CD4-positive, alpha-beta T cell treated with Interleukin-6 for 4 hours (primary cell): Measurements from ENCODE around the gene ATP1A3.
A peak's percentile ranks its signal among the peaks of the same experiment; 100 is the strongest.

Experiments
- DNase-seq: peaks from one replicate; pipeline ENCODE4 v3.0.0-alpha.2; 2020; ENCODE audit warnings: mixed read lengths

Gene ATP1A3

DNA sequence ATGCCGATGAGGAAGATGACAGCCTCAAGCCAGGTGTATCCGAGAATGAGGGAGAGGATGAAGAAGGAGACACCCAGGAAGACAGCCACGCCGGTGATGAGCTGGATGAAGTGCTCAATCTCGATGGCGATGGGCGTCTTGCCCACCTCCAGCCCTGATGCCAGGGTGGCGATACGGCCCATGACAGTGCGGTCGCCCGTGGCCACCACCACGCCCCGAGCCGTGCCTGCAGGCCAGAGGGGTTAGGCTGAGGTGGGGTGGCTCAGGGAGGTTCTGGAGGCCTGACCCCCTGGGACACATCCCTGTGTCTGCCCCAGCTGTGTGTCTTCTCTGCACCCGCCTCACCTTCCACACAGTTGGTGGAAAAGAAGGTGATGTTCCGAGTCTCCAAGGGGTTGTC, 9.1 kb downstream of the ATP1A3 start:
- no peak for DNase-seq

DNA sequence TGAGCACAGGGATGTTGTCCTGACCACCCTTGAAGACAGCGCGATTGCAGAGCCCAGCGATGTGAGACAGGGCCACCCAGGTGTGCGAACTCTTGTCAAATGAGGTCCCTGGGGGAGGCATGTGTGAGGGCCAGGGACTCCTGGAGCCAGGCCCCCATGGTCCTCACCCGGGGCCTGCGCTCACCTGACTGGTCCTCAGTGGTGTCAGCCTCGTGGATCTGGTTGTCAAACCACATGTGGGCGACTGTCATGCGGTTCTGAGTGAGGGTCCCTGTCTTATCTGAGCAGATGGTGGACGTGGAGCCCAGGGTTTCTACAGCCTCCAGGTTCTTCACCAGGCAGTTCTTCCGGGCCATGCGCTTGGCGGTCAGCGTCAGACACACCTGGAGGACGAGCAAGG, 12.3 kb downstream of the ATP1A3 start:
- DNase-seq: no peak

DNA sequence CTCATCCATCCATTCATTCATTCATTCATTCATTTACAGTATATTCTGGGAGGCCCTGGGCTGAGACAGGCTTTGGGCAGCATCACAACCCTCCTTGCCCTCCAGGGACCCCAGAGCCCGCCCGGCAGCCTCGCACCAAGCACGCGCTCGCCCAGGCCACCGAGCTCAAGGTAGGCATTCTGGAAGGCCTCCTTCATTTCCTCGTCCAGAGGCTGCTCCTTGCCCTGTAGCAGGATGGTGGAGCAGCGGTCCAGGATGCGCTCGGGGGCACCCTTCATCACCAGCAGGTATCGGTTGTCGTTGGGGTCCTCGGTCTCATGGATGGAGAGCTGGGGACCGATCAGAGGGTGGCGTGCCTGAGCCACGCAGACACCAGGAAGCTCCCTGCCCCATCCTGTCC, 15.6 kb downstream of the ATP1A3 start:
- DNase-seq: no peak

DNA sequence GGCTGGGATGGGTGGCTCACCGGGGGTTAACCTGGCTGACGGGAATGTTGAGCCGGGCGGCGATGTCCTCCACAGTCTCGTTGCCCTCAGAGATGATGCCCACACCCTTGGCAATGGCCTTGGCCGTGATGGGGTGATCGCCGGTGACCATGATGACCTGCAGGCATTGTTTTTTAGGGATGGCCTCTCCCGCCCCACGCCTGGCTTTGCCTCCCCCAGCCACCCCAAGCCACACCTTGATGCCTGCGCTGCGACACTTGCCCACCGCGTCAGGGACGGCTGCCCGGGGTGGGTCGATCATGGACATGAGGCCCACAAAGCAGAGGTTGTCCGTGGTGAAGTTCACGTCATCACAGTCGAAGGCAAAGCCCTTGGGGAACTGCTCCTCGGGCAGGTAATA, 16.1 kb downstream of the ATP1A3 start:
- DNase-seq: no peak

DNA sequence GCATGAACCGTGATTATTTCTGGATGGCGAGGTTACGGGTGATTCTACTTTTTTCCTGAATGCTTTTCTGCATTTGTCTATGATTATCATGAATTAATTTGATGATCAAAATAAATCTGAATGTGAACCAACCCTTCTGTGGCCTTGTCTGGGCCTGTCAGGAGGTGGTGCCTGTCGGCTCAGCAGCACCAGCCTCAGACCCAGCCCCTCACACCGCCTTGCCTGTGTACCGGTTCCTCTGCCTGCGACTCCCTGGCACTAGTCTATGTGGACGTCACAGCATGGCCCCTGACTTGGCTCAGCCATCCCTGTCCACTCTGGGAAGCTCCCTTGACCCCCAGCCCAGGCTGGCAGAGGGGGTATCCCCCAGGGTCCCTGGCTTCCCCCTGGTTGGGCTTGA, 19.4 kb downstream of the ATP1A3 start:
- DNase-seq: no peak

DNA sequence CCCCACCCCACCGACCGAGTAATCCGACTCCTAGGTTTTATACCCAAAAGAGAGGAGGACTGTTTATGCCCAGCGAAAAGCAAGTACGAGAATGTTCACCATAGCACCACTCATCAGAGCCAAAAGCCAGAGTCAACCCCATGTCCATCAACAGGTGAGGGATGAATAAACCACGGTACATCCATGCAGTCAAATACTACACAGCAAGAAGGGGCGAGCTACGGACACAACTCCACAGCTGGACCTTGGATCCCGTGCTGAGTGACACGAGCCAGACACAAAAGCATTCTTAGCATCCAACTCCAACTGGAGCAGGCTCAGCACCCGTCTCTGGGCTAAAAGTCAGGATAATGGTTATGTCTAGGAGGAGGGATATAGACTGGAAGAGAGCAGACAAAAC, 22.7 kb downstream of the ATP1A3 start:
- DNase-seq: no peak

DNA sequence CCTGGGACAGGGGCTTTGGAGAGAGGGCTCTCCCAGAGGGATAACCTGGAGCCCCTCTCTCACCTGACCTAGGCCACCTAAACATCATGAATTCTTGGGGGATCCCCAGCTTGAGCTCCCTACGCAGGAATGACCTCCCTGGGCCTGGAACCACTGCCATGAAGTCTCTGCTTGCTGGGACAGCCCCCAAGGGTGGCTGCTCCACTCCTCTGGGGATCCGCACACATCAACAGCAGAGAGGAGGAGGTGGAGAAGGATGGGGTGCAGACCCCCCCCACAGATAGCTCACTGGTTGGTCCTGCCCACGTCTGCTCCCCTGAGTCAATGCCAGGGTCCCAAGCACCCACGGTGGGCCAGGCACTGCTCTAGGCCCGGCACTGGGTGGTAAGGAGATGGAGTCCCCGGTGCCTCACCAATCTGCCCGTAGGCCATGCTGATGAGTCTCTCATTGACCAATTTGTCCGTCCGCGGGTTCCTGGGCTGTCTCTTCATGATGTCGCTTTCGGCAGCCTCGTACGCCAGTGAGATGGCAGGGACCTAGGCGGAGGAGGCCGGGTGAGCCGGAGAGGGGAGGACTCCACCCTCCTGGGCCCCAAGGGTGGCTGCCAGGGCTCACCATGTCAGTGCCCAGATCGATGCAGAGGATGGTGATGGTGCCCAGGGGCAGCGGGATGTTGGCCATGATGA, 24.1 kb downstream of the ATP1A3 start:
- DNase-seq: no peak

DNA sequence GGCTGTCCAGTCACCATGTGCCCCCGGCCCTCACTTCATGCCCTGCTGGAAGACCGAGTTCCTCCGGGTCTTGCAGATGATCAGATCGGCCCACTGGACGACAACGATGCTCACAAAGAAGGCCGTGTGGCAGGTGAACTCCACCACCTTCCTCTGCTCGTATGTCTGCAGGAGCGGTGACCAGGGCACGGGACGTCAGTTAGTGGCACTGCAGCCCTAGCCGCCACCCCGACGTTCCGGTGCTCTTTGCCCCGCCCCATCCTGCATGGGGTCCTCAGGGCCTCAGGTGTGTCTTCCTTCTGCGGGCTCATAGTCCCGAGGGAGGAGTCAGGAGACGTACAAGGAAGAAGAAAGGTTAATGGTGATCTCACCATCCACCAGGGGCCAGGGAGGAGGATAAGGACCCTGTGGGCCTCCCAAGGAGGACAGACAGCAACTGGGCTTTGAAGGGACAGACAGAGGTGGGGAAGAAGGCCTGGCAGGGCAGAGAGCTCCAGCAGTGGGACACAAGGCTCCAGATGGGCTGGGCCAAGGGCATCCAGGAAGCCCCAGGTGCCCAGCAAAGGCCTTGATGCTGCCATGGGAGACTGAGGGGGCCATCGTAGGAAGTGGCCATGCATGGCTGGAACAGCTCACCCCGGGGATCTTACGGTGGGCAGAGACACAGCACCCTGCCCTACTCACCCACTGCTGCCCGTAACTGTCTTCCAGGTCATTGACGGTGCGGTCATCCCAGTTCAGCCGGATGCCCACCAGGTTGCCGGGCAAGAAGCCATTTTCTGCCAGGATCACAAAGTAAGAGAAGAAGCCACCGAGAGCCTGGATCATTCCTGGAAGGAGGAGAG, 25.1 kb downstream of the ATP1A3 start:
- no peak for DNase-seq

DNA sequence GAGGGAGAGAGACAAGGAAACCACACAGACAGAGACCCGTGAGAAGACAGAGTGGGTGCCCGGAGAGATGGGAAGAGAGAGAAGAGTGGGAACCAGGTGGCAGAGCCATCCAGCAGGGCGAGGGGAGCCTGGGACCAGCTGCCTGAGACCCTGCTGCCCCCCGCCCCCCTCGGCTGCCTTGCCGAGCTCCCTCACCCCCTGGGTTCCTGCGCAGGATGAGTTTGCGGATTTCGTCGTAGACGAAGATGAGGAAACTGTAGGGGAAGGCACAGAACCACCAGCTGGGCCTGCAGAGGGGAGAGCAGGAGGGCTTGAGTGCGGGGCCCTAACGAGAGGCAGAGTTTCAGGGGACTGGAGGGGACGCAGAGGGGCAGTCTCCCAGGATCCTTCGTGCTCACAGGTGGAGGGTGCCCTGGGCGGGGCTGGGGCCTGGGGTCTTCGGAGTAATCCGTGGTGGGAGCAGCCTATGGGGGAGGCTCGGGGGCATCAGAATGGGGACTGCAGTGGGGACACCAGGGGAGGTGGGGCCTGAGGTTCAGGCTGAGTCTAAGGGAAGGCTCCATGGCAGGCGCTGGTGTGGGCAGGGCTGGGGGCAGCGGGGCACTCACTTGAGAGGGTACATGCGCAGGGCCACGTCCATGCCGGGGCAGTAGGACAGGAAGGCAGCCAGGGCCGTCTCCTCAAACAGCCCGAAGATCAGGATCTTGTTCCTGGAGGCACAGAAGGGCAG, 26.8 kb downstream of the ATP1A3 start:
- DNase-seq: no peak

DNA sequence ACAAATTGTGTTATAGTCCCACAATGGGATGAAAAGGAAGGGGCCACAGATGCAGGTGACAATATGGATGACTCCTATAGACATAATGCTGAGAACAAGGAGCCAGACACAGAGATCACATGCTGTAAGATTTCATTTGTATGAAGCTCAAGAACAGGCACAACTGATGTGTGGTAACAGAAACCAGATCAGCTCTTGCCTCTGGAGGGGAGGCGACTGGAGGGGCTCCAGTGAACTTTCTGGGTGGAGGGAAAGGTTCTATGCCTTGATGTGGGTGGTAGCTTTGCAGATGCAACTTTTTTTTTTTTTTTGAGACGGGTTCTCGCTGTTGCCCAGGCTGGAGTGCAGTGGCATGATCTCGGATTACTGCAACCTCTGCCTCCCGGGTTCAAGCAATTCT, 28.9 kb downstream of the ATP1A3 start:
- no peak for DNase-seq

DNA sequence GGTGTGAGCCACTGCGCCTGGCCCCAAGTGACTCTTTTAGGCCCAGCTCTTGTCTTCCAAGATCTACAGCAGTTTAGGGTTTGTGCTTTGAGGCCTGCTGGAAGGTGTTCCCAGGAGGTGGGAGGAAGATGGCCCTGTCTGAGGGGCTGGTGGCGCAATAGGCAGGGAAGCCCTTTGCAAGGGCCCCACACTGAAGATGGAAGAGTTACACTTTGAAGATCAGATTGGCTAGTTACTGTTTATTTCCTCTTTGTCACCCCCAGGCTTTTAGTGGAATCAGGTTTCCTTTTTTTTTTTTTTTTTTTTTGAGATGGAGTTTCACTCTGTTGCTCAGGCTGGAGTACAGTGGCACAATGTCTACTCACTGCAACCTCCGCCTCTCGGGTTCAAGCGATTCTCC, 33.1 kb downstream of the ATP1A3 start:
- no peak for DNase-seq

DNA sequence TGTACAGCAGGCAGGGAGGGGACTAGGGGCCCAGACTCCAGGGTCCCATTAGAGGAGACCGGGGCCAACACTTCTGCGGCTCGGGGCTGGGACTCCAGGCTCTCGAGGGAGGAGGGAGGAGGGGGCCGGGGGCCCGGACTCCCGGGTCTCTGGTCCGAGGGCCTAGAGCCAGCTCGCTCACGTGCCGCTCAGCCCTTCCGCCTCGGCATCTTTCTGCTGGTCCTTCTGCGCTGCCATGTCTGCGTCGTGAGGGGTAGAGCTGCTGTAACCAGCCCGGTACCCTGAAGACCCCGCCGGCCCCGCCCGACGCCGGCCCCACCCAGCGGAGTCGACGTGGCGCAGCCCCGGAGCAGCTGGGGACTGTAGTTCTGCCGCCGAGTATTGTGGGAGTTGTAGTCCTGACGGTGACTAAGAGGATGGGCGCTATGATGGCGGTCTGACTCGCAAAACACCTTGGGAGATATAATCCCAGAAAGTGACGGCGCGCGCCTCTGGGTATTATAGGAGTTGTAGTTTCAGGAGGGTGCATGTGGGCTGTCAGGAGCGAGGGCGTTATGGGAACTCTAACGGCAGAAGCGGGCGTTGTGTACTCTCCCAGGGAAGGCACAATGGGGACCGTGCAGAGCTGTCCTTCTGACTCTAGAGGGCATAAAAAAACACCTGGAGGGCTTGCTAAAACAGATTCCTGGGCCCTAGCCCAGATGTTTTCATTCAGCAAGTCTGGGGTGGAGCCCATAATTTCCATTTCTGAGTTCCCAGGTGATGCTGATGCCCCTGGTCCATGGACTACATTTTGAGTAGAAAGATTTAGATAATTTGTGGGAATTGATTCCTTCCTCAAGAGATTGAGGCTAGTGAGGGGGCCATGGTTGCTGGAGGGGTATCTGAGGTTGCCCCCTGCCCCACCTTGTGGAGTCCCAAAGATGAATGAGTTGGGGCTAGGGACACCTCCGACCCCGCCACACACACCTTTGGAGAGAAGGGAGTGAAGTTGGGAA, 34.7 kb downstream of the ATP1A3 start, which contains the start of gene RABAC1:
Gene RABAC1 (minus strand): TSS at position 266 of the 998 bp plus-strand sequence. CDS start 29 bp downstream, at position 237.
- peak; percentile 92 for DNase-seq

DNA sequence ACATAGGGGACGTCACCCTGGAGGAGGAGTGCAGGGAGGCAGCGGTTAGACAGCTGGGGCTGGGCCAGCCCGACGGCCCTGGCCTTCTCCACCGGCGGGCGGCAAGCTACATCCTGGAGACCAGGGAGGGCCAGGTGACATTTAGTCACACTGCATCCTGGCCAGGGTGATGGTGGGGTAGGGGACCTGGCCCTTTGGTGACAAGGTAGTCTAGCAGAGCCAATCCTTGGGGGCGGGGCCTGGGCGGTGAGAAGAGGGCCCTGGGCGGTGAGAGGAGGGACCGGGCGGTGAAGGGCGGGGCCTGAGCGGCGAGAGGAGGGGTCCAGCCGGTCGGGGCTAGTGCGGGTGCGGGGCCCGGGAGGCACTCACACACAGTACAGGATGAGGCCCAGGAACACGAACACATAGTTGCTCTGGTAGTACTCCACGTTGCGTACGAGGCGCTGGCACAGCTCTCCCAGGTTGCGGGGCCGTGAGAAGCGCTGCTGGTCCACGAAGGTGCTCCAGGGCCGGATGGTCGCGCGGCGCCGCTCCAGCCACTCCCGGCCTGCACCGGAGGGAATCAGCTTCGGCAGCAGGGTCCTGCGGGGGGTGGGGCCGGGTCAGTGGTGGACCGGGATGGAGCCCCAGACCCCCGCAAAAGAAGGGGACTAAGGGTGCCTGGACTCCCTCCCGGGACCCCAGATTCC, 35.5 kb downstream of the ATP1A3 start:
- DNase-seq: peak; percentile 92

DNA sequence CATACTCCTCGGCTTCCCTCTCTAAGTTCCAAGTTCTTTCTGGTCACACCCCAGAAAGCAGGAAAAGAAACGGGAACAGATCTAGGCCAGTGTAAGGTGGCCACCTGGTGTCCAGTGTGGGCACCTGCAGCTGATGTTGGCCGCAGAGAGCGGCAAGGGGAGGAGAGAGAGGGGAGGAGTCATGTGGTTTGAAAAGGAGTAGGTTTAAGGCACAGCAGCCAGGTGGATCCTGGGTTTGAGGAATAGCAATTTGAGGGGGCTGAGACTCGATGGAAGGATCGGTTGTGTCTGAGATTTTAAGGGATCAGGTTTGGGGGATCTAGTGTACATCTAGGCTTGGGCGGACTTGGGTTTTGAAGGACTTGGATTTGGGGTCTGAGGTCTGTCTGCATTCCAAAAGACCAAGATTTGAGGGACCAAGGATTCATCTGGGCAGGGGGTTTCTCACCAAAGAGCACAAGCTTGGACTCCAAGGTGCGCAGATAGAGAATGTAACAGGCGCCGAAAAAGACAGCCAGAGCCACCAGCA, 36.1 kb downstream of the ATP1A3 start:
- DNase-seq: peak; percentile 42

DNA sequence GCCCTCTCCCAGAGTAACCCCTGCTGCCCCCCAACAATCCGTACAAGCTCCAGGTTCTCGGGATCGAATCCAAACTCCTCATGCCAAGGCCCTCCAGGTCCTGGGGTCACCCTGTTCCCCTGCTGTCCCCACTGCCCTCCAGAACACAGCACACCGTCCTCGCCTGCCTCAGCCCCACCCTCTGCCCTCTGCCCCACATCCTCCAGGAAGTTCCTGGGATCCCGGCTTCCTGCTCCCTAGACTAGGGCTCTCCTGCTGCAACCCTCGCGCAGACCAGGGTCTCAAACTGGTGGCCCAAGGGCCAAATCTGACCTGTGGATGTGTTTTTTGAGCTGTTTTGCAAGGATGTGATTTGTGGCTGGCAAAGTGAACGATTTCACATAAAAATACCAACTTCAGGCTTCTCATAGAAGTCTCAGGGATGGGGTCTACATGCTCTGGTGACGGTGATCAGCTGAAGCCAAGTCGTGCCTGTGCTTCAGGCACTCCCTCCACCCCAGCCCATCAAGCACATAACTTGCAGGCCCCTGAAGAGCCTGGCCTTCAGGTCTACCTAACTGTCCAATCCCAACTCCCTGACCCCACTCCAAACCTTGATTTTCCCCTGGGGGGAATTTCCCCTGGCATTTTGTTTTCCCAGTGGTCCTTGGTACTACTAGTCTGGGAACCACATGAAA, 36.7 kb downstream of the ATP1A3 start:
- no peak for DNase-seq

DNA sequence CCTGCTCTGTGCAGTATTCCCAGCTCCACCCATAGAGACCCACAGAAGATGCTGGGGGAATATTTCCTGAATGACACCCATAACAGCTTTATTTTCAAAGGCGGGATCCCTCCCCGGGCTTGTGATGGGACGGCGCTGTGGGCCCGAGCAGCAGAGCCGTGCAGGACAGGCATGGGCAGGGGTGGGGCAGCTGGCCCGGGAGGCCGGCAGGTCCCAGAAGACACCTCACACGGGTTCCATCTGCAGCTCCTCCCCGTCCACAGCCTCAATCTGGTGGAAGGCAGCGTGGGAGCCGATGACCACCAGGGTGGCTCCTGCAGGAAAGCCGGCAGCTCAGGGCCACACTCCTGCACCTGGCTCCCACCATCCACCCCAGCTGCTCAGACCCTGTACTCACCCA, 37.4 kb downstream of the ATP1A3 start:
- no peak for DNase-seq

DNA sequence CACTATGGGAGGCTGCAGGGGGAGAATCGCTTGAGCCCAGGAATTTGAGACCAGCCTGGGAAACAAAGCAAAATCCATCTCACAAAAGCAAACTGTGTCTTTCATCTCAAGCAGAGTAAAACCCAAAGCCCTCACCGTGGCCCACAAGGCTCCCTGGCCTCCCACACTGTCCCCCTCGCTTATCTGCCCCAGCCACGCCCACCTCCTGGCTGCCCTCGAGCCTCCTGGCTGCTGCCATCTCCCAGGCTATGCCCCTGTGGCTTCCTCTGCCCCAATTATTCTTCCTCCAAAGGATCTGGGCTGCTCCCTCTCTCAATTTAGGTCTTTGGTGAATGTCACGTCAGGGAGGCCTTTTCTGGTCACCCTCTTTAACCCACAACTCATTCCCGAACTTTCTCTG, 38.5 kb downstream of the ATP1A3 start:
- DNase-seq: no peak

DNA sequence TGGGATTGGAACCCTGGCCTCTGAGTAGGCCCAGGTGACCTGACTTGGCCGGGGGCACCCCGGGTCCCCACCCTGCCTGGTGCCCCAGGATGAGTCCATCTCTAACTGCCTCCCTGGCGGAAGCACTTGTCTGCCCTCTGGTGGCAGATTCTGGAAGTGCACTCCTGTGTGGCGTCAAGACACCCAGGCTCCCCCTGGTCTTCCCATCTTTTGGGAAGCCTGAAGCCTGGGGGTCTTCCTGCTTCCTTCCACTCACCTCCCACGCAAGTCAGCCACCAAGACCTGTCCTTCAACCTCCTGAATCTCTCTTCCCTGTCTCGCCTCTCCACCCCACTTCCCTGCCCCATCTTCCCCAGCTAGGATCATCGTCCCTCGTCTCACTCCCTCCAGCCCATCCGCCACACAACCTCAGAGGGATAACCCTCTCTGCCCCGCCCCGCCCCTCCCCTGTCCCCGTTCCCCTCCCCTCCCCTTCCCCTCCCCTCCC, 42.3 kb downstream of the ATP1A3 start:
- peak; percentile 91 for DNase-seq

DNA sequence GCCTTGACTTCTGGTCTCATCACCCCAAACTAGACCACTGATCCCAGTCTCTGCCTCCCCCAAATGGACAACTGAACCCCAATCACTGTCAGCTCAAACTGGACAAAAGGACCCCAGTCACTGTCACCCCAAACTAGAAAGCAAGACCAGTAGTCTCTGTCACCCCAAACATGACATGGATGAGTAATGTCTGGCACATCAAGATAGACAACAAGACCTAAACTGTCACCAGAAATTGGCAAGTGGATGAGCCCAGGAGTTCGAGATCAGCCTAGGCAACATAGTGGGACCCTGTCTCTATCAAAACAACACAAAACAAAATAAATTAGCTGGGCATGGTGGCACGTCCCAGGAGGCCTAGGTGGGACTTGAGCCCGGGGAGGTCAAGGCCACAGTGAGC, 46.9 kb downstream of the ATP1A3 start:
- DNase-seq: no peak

DNA sequence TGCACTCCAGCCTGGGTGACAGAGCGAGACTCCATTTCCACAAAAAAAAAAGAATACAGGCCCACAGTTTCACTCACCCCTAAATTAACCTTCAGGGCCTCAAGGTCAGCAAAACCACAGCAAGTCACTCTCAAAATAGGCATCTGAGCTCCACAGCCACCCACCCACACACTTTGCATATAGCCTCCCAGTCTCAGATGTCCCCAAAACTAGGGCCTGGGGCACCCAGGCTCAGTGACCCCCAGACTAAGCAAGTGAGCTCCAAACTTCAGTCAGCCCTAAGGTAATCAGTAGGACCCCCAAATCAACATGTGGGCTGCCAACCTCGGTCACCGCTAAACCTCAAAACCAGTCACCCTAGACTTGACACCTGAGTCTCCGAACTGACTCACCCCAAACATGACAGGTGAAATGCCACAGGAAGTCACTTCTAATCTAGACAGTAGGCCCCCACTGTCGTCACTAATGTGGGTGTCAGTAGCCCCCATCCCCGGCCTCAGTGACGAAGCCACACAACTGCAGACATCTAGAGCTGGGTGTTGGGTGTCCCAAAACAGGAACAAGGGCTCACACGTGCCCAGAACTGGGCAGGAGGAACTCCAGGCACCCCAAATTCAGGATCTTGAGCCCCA, 48.8 kb downstream of the ATP1A3 start:
- peak; percentile 91 for DNase-seq
